ENCODE results near the gene CNTNAP4. TPM values are rescaled to one million over a fixed set of nuclear protein-coding genes. Genes with fewer than 3 reads are reported as not detected.

Gene CNTNAP4
- total RNA-seq, 1 donor from 2014 or later = 2.1 TPM

DNA sequence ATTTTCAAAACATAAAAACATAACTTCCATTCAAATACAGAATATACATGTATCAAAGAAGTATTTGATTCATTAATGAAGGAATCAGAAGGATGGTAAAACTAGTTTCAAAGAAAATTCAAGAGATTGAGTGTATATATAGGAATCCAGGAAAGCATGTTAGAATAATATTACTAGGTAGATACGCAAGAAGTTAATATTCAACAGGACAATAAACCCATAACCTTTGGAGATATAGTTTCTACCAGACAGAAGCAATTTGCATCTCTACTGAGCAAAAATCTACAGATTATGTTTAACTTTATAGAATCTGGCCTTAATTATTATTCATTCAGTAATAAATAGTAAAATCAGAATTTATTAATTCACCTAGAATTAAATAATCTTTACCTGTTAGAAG, 166.8 kb downstream of the CNTNAP4 start:
- Mint-ChIP-seq H3K4me1 (ENCODE audit: unreplicated experiment) (no peaks in the 10 kb centered on the region), H3K27ac (no peak overlapping the region), H3K9me3 (no peaks in the 10 kb centered on the region), H3K36me3 (no peaks in the 10 kb centered on the region), H3K4me3 (no peak overlapping the region), H3K27me3 (no peaks in the 10 kb centered on the region)
- DNase-seq (ENCODE audit: extremely low spot score, unreplicated experiment) = no peak
- TF ChIP-seq, protein P1, sequence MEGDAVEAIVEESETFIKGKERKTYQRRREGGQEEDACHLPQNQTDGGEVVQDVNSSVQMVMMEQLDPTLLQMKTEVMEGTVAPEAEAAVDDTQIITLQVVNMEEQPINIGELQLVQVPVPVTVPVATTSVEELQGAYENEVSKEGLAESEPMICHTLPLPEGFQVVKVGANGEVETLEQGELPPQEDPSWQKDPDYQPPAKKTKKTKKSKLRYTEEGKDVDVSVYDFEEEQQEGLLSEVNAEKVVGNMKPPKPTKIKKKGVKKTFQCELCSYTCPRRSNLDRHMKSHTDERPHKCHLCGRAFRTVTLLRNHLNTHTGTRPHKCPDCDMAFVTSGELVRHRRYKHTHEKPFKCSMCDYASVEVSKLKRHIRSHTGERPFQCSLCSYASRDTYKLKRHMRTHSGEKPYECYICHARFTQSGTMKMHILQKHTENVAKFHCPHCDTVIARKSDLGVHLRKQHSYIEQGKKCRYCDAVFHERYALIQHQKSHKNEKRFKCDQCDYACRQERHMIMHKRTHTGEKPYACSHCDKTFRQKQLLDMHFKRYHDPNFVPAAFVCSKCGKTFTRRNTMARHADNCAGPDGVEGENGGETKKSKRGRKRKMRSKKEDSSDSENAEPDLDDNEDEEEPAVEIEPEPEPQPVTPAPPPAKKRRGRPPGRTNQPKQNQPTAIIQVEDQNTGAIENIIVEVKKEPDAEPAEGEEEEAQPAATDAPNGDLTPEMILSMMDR (conservative IDR thresholded peaks at IDR 0.05) = no peak

DNA sequence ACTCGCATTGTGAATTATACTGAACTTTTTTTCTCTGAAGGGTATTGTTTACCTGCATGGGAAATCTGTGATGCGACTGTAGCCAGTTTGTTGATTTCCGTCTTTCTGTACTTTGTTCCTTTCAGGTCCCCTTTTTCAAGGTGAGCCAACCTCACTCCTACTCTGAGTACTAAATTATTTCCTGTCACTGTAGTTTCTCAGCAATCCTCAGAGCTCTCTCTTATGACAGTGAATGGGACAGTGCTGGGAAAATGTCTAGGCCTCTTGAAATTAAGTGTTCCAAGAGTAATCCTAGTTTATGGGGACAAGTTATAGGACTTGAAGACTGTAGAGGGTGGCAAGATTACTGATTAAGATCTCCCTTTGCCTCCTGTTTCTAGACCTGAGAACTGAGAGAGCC, 167.6 kb downstream of the CNTNAP4 start:
- Mint-ChIP-seq H3K27me3 (no peaks in the 10 kb centered on the region), H3K4me3 (no peak overlapping the region), H3K9me3 (no peaks in the 10 kb centered on the region), H3K27ac (no peak overlapping the region), H3K4me1 (ENCODE audit: unreplicated experiment) (no peaks in the 10 kb centered on the region), H3K36me3 (no peaks in the 10 kb centered on the region)
- TF ChIP-seq, protein P1 (conservative IDR thresholded peaks at IDR 0.05) = no peak
- no peak for DNase-seq (ENCODE audit: extremely low spot score, unreplicated experiment)

DNA sequence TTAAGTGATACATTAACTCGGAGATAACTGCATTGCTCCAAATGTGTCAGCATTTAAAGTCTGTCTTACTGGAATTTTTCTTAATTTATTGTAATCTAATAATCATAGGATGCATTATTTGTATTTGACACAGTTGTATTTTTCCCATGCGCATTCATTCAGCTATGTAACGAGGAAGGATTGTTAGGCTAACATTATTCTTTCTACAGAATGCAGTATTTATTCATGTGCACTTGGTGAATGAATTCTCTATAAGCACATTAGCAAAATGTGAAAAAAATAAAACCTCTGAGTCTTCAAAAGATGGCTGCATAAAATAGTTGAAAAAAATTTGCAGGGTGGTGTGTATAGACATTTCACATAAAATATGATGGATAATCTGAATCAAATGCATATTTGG, 168.6 kb downstream of the CNTNAP4 start:
- H3K27ac Mint-ChIP-seq = no peak overlapping the region
- H3K4me1 Mint-ChIP-seq (ENCODE audit: unreplicated experiment) = no peaks in the 10 kb centered on the region
- no peaks in the 10 kb centered on the region for H3K27me3 Mint-ChIP-seq
- TF ChIP-seq, protein P1 (conservative IDR thresholded peaks at IDR 0.05) = no peak
- no peak overlapping the region for H3K4me3 Mint-ChIP-seq
- no peak for DNase-seq (ENCODE audit: extremely low spot score, unreplicated experiment)
- no peaks in the 10 kb centered on the region for H3K36me3 Mint-ChIP-seq
- H3K9me3 Mint-ChIP-seq = no peaks in the 10 kb centered on the region

DNA sequence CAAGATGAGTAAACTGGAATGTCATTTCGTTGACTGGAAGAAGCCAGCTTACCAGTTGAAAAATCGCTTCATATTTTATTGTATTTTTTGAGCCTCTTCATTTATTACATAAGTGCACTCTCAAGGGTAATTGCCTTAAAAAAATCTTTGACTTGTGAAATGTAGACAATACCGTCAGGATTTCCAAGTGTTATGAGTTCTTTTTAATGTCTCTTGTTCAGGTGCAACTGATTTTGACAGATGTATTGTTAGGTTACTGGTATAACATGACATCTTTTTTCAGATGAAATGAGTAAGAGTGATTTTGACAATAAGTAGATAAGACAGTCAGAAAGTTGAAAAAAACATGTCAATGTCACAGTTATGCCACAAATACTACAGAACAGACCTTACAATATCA, 169.1 kb downstream of the CNTNAP4 start:
- no peaks in the 10 kb centered on the region for H3K9me3 Mint-ChIP-seq
- no peaks in the 10 kb centered on the region for H3K36me3 Mint-ChIP-seq
- no peak overlapping the region for H3K27ac Mint-ChIP-seq
- TF ChIP-seq, protein P1 (conservative IDR thresholded peaks at IDR 0.05) = no peak
- no peaks in the 10 kb centered on the region for H3K4me1 Mint-ChIP-seq (ENCODE audit: unreplicated experiment)
- H3K27me3 Mint-ChIP-seq = no peaks in the 10 kb centered on the region
- H3K4me3 Mint-ChIP-seq = no peak overlapping the region
- DNase-seq (ENCODE audit: extremely low spot score, unreplicated experiment) = no peak

DNA sequence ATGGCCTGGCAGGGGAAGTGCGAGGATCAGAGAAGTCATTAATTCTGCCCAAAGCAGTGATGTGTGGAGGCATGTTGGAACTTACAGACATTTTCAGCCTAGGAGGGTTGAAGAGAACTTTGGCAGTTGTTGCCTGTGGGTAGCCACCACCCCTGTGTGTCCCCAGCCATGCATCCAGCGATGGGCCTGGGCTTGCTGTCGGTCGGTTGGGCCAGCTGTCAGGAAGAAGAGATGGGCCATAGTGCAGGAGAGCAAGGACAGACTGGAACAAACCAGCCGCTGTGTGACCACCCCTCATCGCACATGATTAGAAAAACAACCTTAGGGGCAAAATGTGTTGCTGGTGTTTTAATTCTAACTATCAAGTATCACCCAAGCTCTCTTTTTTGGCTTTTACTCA, 173.7 kb downstream of the CNTNAP4 start:
- Mint-ChIP-seq H3K4me1 (ENCODE audit: unreplicated experiment) (no peaks in the 10 kb centered on the region), H3K27me3 (no peaks in the 10 kb centered on the region), H3K27ac (no peak overlapping the region), H3K9me3 (no peaks in the 10 kb centered on the region), H3K4me3 (no peak overlapping the region), H3K36me3 (no peaks in the 10 kb centered on the region)
- DNase-seq (ENCODE audit: extremely low spot score, unreplicated experiment) = no peak
- TF ChIP-seq, protein P1 (conservative IDR thresholded peaks at IDR 0.05) = no peak

DNA sequence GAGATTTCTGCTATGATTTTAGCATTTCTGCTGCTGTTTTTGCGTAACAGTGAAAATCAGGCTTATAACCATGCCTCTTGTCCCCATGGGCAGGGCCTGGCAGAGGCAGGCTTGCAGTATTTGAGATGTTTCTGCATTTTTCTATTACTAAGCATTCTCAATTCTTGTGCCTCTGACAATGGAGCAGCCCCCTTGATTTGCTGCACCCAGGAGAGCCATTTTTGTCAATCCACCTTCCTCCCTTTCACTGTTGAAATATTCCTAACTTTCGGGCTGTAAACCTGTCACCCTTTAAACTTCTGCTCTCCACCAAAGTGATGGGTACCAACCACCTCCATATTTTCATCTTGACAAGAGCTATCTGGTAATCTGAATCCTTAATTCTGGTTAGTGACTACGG, 178.1 kb downstream of the CNTNAP4 start:
- TF ChIP-seq, protein P1 (conservative IDR thresholded peaks at IDR 0.05) = no peak
- H3K9me3 Mint-ChIP-seq = no peaks in the 10 kb centered on the region
- H3K36me3 Mint-ChIP-seq = no peaks in the 10 kb centered on the region
- DNase-seq (ENCODE audit: extremely low spot score, unreplicated experiment) = no peak
- no peaks in the 10 kb centered on the region for H3K4me1 Mint-ChIP-seq (ENCODE audit: unreplicated experiment)
- H3K4me3 Mint-ChIP-seq = no peak overlapping the region
- H3K27me3 Mint-ChIP-seq = no peaks in the 10 kb centered on the region
- H3K27ac Mint-ChIP-seq = no peak overlapping the region
